ENCODE results near the gene SCD5. TPM values are rescaled to one million over a fixed set of nuclear protein-coding genes. Genes with fewer than 3 reads are reported as not detected.

SCD5 gene
- polyA plus RNA-seq, 1 donor from 2014 or later = 212 TPM

DNA sequence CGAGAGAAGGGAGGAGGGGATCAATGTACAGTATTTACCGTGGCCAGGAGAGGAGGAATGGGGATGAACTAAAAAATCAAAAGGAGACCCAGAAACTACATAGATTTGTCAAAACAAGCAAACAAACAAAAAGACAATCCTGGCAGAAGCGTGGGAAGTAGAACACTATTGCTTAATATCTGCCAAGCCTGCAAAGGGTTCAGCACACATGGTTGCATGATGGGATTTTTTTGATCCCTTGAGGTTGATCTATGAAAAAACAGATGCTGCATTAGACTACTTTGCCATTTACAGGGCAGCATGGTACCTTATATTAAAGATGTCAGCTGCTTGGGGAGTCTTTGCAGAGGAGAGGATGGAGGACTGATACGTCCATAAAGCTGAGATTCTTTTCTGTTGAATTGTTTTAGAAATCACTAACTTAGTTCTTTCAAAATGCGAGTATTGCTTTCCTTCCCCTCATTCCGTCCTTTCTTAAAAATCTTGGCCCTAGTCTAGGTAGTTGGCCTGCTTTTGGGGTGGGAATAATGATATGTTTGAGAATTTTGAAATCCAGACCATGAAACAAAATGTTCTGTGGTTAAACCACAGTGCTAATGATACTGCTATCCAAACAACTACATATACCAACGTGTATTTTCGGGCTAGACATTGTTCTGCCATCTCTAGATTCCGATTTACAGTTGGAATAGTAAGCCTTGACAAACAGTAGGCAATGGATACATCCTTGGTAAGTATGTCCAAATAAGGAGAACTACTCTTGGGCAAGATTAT lies 197.2 kb downstream of the SCD5 start:
- Histone ChIP-seq H3K4me2 (ENCODE audit: low read length) (no peak overlapping the region), H4K20me1 (ENCODE audit: insufficient read depth) (no peaks in the 10 kb centered on the region), H2AFZ (ENCODE audit: low read depth, low read length) (no peak overlapping the region), H3K4me3 (ENCODE audit: low read length) (no peak overlapping the region), H3F3A (ENCODE audit: insufficient read depth, low read length, poor library complexity, severe bottlenecking) (no peaks in the 10 kb centered on the region), H3K9me2 (ENCODE audit: insufficient read depth, low read length) (no peaks in the 10 kb centered on the region), H3K27me3 (ENCODE audit: insufficient read depth, low read depth, low read length) (no peaks in the 10 kb centered on the region), H3K9ac (ENCODE audit: low read length) (no peak overlapping the region), H3K27ac (ENCODE audit: low read length) (no peak overlapping the region), H3K36me3 (ENCODE audit: insufficient read depth, low read length) (no peaks in the 10 kb centered on the region), H3K9me3 (ENCODE audit: low read length) (no peaks in the 10 kb centered on the region), H3K79me2 (replicated peaks; ENCODE audit: insufficient read depth, low read length) (no peaks in the 10 kb centered on the region)
- TF ChIP-seq, protein P1, sequence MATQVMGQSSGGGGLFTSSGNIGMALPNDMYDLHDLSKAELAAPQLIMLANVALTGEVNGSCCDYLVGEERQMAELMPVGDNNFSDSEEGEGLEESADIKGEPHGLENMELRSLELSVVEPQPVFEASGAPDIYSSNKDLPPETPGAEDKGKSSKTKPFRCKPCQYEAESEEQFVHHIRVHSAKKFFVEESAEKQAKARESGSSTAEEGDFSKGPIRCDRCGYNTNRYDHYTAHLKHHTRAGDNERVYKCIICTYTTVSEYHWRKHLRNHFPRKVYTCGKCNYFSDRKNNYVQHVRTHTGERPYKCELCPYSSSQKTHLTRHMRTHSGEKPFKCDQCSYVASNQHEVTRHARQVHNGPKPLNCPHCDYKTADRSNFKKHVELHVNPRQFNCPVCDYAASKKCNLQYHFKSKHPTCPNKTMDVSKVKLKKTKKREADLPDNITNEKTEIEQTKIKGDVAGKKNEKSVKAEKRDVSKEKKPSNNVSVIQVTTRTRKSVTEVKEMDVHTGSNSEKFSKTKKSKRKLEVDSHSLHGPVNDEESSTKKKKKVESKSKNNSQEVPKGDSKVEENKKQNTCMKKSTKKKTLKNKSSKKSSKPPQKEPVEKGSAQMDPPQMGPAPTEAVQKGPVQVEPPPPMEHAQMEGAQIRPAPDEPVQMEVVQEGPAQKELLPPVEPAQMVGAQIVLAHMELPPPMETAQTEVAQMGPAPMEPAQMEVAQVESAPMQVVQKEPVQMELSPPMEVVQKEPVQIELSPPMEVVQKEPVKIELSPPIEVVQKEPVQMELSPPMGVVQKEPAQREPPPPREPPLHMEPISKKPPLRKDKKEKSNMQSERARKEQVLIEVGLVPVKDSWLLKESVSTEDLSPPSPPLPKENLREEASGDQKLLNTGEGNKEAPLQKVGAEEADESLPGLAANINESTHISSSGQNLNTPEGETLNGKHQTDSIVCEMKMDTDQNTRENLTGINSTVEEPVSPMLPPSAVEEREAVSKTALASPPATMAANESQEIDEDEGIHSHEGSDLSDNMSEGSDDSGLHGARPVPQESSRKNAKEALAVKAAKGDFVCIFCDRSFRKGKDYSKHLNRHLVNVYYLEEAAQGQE (IDR thresholded peaks at IDR 0.05; ENCODE audit: borderline replicate concordance) = no peak
- TF ChIP-seq SMC3 (conservative IDR thresholded peaks at IDR 0.05; ENCODE audit: poor library complexity) = no peak
- no peak for TF ChIP-seq RAD21 (conservative IDR thresholded peaks at IDR 0.05)
- no peak for TF ChIP-seq EP300 (conservative IDR thresholded peaks at IDR 0.05; ENCODE audit: poor library complexity, severe bottlenecking)
- no peak for TF ChIP-seq CTCF (IDR thresholded peaks at IDR 0.05; ENCODE audit: poor library complexity, severe bottlenecking)
- no peak for TF ChIP-seq MXI1 (conservative IDR thresholded peaks at IDR 0.05; ENCODE audit: poor library complexity, severe bottlenecking)
- TF ChIP-seq EZH2 (IDR thresholded peaks at IDR 0.05; ENCODE audit: borderline replicate concordance, insufficient read depth, low read length, poor library complexity, severe bottlenecking) = no peak
- no peak for TF ChIP-seq TAF1 (IDR thresholded peaks at IDR 0.05; ENCODE audit: low read depth)
- no peak for TF ChIP-seq POLR2AphosphoS5 (IDR thresholded peaks at IDR 0.05)

DNA sequence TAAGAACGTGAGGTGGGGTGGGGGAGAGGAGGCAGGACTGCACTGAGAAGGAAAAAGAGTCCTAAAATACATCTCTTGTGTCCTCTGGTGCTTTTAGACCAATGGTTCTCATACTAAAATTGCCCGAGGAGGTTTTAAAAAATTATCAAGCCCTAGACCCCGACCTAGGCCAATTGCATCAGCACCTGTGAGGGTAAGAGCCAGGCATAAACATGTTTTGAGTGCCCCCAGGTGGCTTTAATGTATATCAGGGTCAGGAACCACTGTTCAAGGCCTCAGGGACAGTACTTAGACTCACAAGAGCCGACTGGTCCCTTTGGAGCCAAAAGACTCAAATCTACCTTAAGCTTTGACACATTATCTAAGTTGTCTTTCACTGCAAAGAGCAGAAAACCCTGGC lies 199.3 kb downstream of the SCD5 start:
- Histone ChIP-seq H3K4me2 (ENCODE audit: low read length) (no peak overlapping the region), H3K36me3 (ENCODE audit: insufficient read depth, low read length) (no peaks in the 10 kb centered on the region), H3K9me2 (ENCODE audit: insufficient read depth, low read length) (no peaks in the 10 kb centered on the region), H3K4me3 (ENCODE audit: low read length) (no peak overlapping the region), H3K79me2 (replicated peaks; ENCODE audit: insufficient read depth, low read length) (no peaks in the 10 kb centered on the region), H3K9ac (ENCODE audit: low read length) (no peak overlapping the region), H3K9me3 (ENCODE audit: low read length) (no peaks in the 10 kb centered on the region), H2AFZ (ENCODE audit: low read depth, low read length) (no peak overlapping the region), H3F3A (ENCODE audit: insufficient read depth, low read length, poor library complexity, severe bottlenecking) (no peaks in the 10 kb centered on the region), H3K27ac (ENCODE audit: low read length) (no peak overlapping the region), H3K27me3 (ENCODE audit: insufficient read depth, low read depth, low read length) (no peaks in the 10 kb centered on the region), H4K20me1 (ENCODE audit: insufficient read depth) (no peaks in the 10 kb centered on the region)
- TF ChIP-seq CTCF (IDR thresholded peaks at IDR 0.05; ENCODE audit: poor library complexity, severe bottlenecking) (no peak), RAD21 (conservative IDR thresholded peaks at IDR 0.05) (no peak), TAF1 (IDR thresholded peaks at IDR 0.05; ENCODE audit: low read depth) (no peak), EP300 (conservative IDR thresholded peaks at IDR 0.05; ENCODE audit: poor library complexity, severe bottlenecking) (no peak)
- TF ChIP-seq, protein P1 (IDR thresholded peaks at IDR 0.05; ENCODE audit: borderline replicate concordance) = no peak

All from neural cell (in vitro differentiated cells).